Measurements from ENCODE around the gene KRTAP10-8.

Gene KRTAP10-8

GRCh38 chr21:44647222-44647552 lies 35.3 kb downstream of the KRTAP10-8 start:
- TF ChIP-seq YY1 (IDR thresholded peaks at IDR 0.05; ENCODE audit: insufficient read depth, insufficient read length) (no peak), ZNF274 (IDR thresholded peaks at IDR 0.05; ENCODE audit: low read depth, low read length) (no peak), SUZ12 (IDR thresholded peaks at IDR 0.05; ENCODE audit: extremely low read depth, insufficient read depth, insufficient read length) (no peak)
- Histone ChIP-seq H3K27me3 (ENCODE audit: insufficient read depth, insufficient read length) (no peaks in the 10 kb centered on the region), H3K36me3 (ENCODE audit: insufficient read depth, insufficient read length, low read length) (no peaks in the 10 kb centered on the region), H3K4me3 (ENCODE audit: insufficient read length, low read depth) (no peak overlapping the region), H3K9ac (ENCODE audit: insufficient read length, low read depth) (no peak overlapping the region), H3K9me3 (ENCODE audit: insufficient read depth, low read length) (peaks cover 17% of the 10 kb centered on the region), H3K4me1 (ENCODE audit: insufficient read depth, insufficient read length) (peaks cover 10% of the 10 kb centered on the region)
- no peak for DNase-seq (ENCODE audit: low read depth, low spot score)

- Histone ChIP-seq H3K9me3 (ENCODE audit: insufficient read depth, low read length) (peaks cover 16% of the 10 kb centered on the region), H3K27me3 (ENCODE audit: insufficient read depth, insufficient read length) (no peaks in the 10 kb centered on the region), H3K4me3 (ENCODE audit: insufficient read length, low read depth) (no peak overlapping the region), H3K4me1 (ENCODE audit: insufficient read depth, insufficient read length) (peaks cover 10% of the 10 kb centered on the region), H3K36me3 (ENCODE audit: insufficient read depth, insufficient read length, low read length) (no peaks in the 10 kb centered on the region), H3K9ac (ENCODE audit: insufficient read length, low read depth) (peak overlapping the region; percentile 6)
- TF ChIP-seq YY1 (IDR thresholded peaks at IDR 0.05; ENCODE audit: insufficient read depth, insufficient read length), result no peak
- no peak for TF ChIP-seq ZNF274 (IDR thresholded peaks at IDR 0.05; ENCODE audit: low read depth, low read length)
- TF ChIP-seq SUZ12 (IDR thresholded peaks at IDR 0.05; ENCODE audit: extremely low read depth, insufficient read depth, insufficient read length), result no peak
- no peak for DNase-seq (ENCODE audit: low read depth, low spot score)
Observed at GRCh38 chr21:44648557-44649311, 36.9 kb downstream of the KRTAP10-8 start.

GRCh38 chr21:44649521-44650100 lies 37.7 kb downstream of the KRTAP10-8 start:
- DNase-seq (ENCODE audit: low read depth, low spot score), result no peak
- Histone ChIP-seq H3K9me3 (ENCODE audit: insufficient read depth, low read length) (peaks cover 7% of the 10 kb centered on the region), H3K27me3 (ENCODE audit: insufficient read depth, insufficient read length) (no peaks in the 10 kb centered on the region), H3K9ac (ENCODE audit: insufficient read length, low read depth) (no peak overlapping the region), H3K4me1 (ENCODE audit: insufficient read depth, insufficient read length) (peaks cover 10% of the 10 kb centered on the region), H3K4me3 (ENCODE audit: insufficient read length, low read depth) (no peak overlapping the region), H3K36me3 (ENCODE audit: insufficient read depth, insufficient read length, low read length) (no peaks in the 10 kb centered on the region)
- no peak for TF ChIP-seq SUZ12 (IDR thresholded peaks at IDR 0.05; ENCODE audit: extremely low read depth, insufficient read depth, insufficient read length)
- TF ChIP-seq ZNF274 (IDR thresholded peaks at IDR 0.05; ENCODE audit: low read depth, low read length), result no peak
- no peak for TF ChIP-seq YY1 (IDR thresholded peaks at IDR 0.05; ENCODE audit: insufficient read depth, insufficient read length)

- Histone ChIP-seq H3K4me3 (ENCODE audit: insufficient read length, low read depth) (no peak overlapping the region), H3K36me3 (ENCODE audit: insufficient read depth, insufficient read length, low read length) (no peaks in the 10 kb centered on the region), H3K4me1 (ENCODE audit: insufficient read depth, insufficient read length) (peaks cover 10% of the 10 kb centered on the region), H3K9ac (ENCODE audit: insufficient read length, low read depth) (no peak overlapping the region), H3K9me3 (ENCODE audit: insufficient read depth, low read length) (no peaks in the 10 kb centered on the region), H3K27me3 (ENCODE audit: insufficient read depth, insufficient read length) (no peaks in the 10 kb centered on the region)
- TF ChIP-seq YY1 (IDR thresholded peaks at IDR 0.05; ENCODE audit: insufficient read depth, insufficient read length), result no peak
- TF ChIP-seq SUZ12 (IDR thresholded peaks at IDR 0.05; ENCODE audit: extremely low read depth, insufficient read depth, insufficient read length), result no peak
- no peak for TF ChIP-seq ZNF274 (IDR thresholded peaks at IDR 0.05; ENCODE audit: low read depth, low read length)
- no peak for DNase-seq (ENCODE audit: low read depth, low spot score)
Observed at GRCh38 chr21:44650265-44650972, 38.5 kb downstream of the KRTAP10-8 start.

GRCh38 chr21:44650973-44651675 lies 39.2 kb downstream of the KRTAP10-8 start:
- Histone ChIP-seq H3K4me1 (ENCODE audit: insufficient read depth, insufficient read length) (peaks cover 10% of the 10 kb centered on the region), H3K4me3 (ENCODE audit: insufficient read length, low read depth) (no peak overlapping the region), H3K27me3 (ENCODE audit: insufficient read depth, insufficient read length) (no peaks in the 10 kb centered on the region), H3K36me3 (ENCODE audit: insufficient read depth, insufficient read length, low read length) (no peaks in the 10 kb centered on the region), H3K9me3 (ENCODE audit: insufficient read depth, low read length) (no peaks in the 10 kb centered on the region; the same call in 1 of the 2 replicates), H3K9ac (ENCODE audit: insufficient read length, low read depth) (no peak overlapping the region)
- no peak for DNase-seq (ENCODE audit: low read depth, low spot score)
- TF ChIP-seq SUZ12 (IDR thresholded peaks at IDR 0.05; ENCODE audit: extremely low read depth, insufficient read depth, insufficient read length) (no peak), YY1 (IDR thresholded peaks at IDR 0.05; ENCODE audit: insufficient read depth, insufficient read length) (no peak), ZNF274 (IDR thresholded peaks at IDR 0.05; ENCODE audit: low read depth, low read length) (no peak)

- peak; percentile 5 for DNase-seq (ENCODE audit: low read depth, low spot score)
- TF ChIP-seq SUZ12 (IDR thresholded peaks at IDR 0.05; ENCODE audit: extremely low read depth, insufficient read depth, insufficient read length) (no peak), YY1 (IDR thresholded peaks at IDR 0.05; ENCODE audit: insufficient read depth, insufficient read length) (no peak), ZNF274 (IDR thresholded peaks at IDR 0.05; ENCODE audit: low read depth, low read length) (no peak)
- H3K4me1 ChIP-seq (ENCODE audit: insufficient read depth, insufficient read length), result peaks cover 5% of the 10 kb centered on the region
- H3K9ac ChIP-seq (ENCODE audit: insufficient read length, low read depth), result no peak overlapping the region
- no peak overlapping the region for H3K4me3 ChIP-seq (ENCODE audit: insufficient read length, low read depth)
- H3K27me3 ChIP-seq (ENCODE audit: insufficient read depth, insufficient read length), result no peaks in the 10 kb centered on the region
- H3K36me3 ChIP-seq (ENCODE audit: insufficient read depth, insufficient read length, low read length), result no peaks in the 10 kb centered on the region
- H3K9me3 ChIP-seq (ENCODE audit: insufficient read depth, low read length), result peaks cover 8% of the 10 kb centered on the region; the same call in 1 of the 2 replicates
Observed at GRCh38 chr21:44653123-44653522, 41.2 kb downstream of the KRTAP10-8 start.

Data from NT2/D1 (cell line).